Panc1 (cell line): Measurements from ENCODE around the gene UGT1A7. TPM values are rescaled to one million over a fixed set of nuclear protein-coding genes. Genes with fewer than 3 reads are reported as not detected.

Experiments
- ATAC-seq: fragments of 200-7000 bp; cut with Tn5 transposase; 2 replicates; pipeline ENCODE4 v1.9.1; 2020; ENCODE audit warnings: mild to moderate bottlenecking, moderate library complexity
- BruUV-seq: library from RNA; stranded (reverse); fragments of 400-500 nt; replicated peaks from 2 replicates; lab custom pipeline; 2021; lab: Mats Ljungman, UMichigan
- CTCF ChIA-PET: fragments of 300-600 bp; sonication (Branson Sonifier 250); formaldehyde crosslinking; loops from one replicate; lab custom pipeline; 2022; ENCODE audit warnings: antibody characterized with exemption; lab: Charles Lee
- POLR2A ChIA-PET: fragments of 300-600 bp; sonication (Branson Sonifier 250); formaldehyde crosslinking; loops from one replicate; lab custom pipeline; 2022; ENCODE audit warnings: antibody characterized with exemption; lab: Charles Lee
- DNase-seq: peaks from one replicate; pipeline ENCODE4 v3.0.0-alpha.2; 2010; ENCODE audit warnings: low read depth, low spot score
- H3K27ac ChIP-seq: 2 replicates; pipeline ENCODE4 v1.5.1; 2011; ENCODE audit warnings: mild to moderate bottlenecking, low read length, inconsistent platforms
- H3K27me3 ChIP-seq: fragments of 200-500 bp; sonication (Bioruptor generic); 2 replicates; pipeline ENCODE4 v1.6.0; 2014; ENCODE audit warnings: low read length, inconsistent platforms; ENCODE audit not compliant: control insufficient read depth, insufficient read depth
- H3K36me3 ChIP-seq: fragments of 200-500 bp; sonication (Bioruptor generic); 2 replicates; pipeline ENCODE4 v1.5.1; 2014; ENCODE audit warnings: inconsistent platforms, mild to moderate bottlenecking, low read length, moderate library complexity; ENCODE audit not compliant: control insufficient read depth, insufficient read depth
- H3K4me1 ChIP-seq: 2 replicates; pipeline ENCODE4 v1.5.1; 2011; ENCODE audit warnings: inconsistent platforms, mild to moderate bottlenecking, low read length, moderate library complexity; ENCODE audit not compliant: control insufficient read depth, insufficient read depth
- H3K4me3 ChIP-seq, 2 experiments: 2 replicates each; pipeline ENCODE4 v1.5.1; 2011 to 2012; ENCODE audit warnings: low read depth in 2 of 2, low read length in 2 of 2, mild to moderate bottlenecking in 2 of 2, inconsistent platforms in 1 of 2, moderate library complexity in 1 of 2
- H3K9me3 ChIP-seq: fragments of 200-500 bp; sonication (Bioruptor generic); 2 replicates; pipeline ENCODE4 v1.5.1; 2014; ENCODE audit warnings: low read depth, mild to moderate bottlenecking, inconsistent platforms, low read length, moderate library complexity; ENCODE audit not compliant: control insufficient read depth, insufficient read depth
- POLR2AphosphoS5 ChIP-seq: IDR thresholded peaks from 2 replicates; pipeline ENCODE4 v1.6.1; 2012; ENCODE audit warnings: mild to moderate bottlenecking, low read depth, low read length, moderate library complexity
- SIN3A ChIP-seq: IDR thresholded peaks from 2 replicates; pipeline ENCODE4 v1.6.1; 2012; ENCODE audit warnings: low read depth, mild to moderate bottlenecking, low read length, moderate library complexity, borderline replicate concordance; ENCODE audit not compliant: insufficient read depth
- TCF7L2 ChIP-seq: IDR thresholded peaks from 2 replicates; pipeline ENCODE4 v1.6.1; 2011; ENCODE audit warnings: mild to moderate bottlenecking, low read depth, low read length, inconsistent platforms
- in situ Hi-C: cut with HindIII; loops from 2 replicates; pipeline ENCODE4 v1.10.0; 2016; ENCODE audit warnings: low sequenced_read_pairs, low pct_unique_long_range_greater_than_20kb
- intact Hi-C: fragments of 100-400 bp; cut with micrococcal nuclease; formaldehyde crosslinking; loops from one replicate; pipeline ENCODE4 v1.10.0; 2022; ENCODE audit not compliant: unreplicated experiment
- total RNA-seq: library from RNA; stranded (reverse); gene quantifications from one replicate; pipeline ENCODE4 v1.2.1, GENCODE V29; 2021; ENCODE audit not compliant: unreplicated experiment
- TF ChIP-seq, protein P1 (sequence below), 2 experiments: IDR thresholded peaks; 2 replicates each; pipeline ENCODE4 v1.6.1; 2011 to 2012; ENCODE audit warnings: low read depth in 2 of 2, control low read depth in 1 of 2, low read length in 1 of 2, mild to moderate bottlenecking in 1 of 2, moderate library complexity in 1 of 2; ENCODE audit not compliant: insufficient read depth in 1 of 2
- TF ChIP-seq, protein P2 (sequence below): fragments of 450-650 bp; IDR thresholded peaks from 2 replicates; pipeline ENCODE4 v1.5.1; 2017; ENCODE audit warnings: mild to moderate bottlenecking

The UGT1A7 gene
- total RNA-seq, 1 experiment from 2014 or later = not detected

DNA sequence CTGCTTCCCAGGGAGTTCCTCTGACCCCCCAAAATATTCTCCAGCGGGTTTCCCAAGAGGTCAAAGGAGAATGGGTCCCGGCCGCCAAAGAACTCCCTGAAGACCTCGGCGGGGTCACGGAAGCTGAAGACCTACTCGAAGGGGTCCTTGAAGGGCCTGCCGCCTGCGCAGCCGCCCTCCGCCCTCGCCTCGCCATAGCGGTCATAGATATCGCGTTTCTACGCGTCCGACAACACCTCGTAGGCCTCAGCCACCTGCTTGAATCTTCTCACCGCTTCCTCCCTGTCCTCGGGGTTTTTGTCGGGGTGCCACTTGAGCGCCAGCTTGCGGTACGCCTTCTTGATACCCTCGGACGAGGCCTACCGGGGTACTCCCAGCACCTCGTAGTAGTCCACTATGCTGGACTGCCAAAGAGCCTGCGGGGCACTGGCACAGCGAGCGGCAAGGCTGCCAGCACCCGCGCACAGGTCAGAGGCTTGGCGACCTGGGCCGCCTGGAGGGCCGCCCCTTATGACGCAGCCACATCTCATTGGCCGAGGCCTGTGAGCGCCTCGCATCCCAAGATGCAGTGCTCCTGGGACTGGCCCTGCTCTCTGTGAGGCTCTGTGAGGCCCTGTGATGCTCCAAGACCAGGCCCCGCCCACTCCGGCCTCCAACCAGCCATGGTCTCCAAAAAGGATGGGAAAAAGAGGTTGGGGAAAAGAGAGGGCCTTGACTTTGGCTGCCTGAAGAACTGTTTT, 73.3 kb downstream of the UGT1A7 start:
- H3K36me3 ChIP-seq = no peaks in the 10 kb centered on the region
- ATAC-seq (no peak), DNase-seq (no peak)
- H3K9me3 ChIP-seq = no peaks in the 10 kb centered on the region
- H3K27ac ChIP-seq = no peak overlapping the region
- H3K27me3 ChIP-seq = no peaks in the 10 kb centered on the region
- BruUV-seq = no TSS peak
- POLR2A ChIA-PET = no interaction called here
- H3K4me1 ChIP-seq = no peaks in the 10 kb centered on the region
- CTCF ChIA-PET = no interaction called here
- TF ChIP-seq, protein P1, sequence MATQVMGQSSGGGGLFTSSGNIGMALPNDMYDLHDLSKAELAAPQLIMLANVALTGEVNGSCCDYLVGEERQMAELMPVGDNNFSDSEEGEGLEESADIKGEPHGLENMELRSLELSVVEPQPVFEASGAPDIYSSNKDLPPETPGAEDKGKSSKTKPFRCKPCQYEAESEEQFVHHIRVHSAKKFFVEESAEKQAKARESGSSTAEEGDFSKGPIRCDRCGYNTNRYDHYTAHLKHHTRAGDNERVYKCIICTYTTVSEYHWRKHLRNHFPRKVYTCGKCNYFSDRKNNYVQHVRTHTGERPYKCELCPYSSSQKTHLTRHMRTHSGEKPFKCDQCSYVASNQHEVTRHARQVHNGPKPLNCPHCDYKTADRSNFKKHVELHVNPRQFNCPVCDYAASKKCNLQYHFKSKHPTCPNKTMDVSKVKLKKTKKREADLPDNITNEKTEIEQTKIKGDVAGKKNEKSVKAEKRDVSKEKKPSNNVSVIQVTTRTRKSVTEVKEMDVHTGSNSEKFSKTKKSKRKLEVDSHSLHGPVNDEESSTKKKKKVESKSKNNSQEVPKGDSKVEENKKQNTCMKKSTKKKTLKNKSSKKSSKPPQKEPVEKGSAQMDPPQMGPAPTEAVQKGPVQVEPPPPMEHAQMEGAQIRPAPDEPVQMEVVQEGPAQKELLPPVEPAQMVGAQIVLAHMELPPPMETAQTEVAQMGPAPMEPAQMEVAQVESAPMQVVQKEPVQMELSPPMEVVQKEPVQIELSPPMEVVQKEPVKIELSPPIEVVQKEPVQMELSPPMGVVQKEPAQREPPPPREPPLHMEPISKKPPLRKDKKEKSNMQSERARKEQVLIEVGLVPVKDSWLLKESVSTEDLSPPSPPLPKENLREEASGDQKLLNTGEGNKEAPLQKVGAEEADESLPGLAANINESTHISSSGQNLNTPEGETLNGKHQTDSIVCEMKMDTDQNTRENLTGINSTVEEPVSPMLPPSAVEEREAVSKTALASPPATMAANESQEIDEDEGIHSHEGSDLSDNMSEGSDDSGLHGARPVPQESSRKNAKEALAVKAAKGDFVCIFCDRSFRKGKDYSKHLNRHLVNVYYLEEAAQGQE (IDR thresholded peaks at IDR 0.05; ENCODE audit: insufficient read depth in 1 of 2, low read depth in 2 of 2, low read length in 1 of 2) = no peak
- TF ChIP-seq POLR2AphosphoS5 = no peak
- TF ChIP-seq, protein P2, sequence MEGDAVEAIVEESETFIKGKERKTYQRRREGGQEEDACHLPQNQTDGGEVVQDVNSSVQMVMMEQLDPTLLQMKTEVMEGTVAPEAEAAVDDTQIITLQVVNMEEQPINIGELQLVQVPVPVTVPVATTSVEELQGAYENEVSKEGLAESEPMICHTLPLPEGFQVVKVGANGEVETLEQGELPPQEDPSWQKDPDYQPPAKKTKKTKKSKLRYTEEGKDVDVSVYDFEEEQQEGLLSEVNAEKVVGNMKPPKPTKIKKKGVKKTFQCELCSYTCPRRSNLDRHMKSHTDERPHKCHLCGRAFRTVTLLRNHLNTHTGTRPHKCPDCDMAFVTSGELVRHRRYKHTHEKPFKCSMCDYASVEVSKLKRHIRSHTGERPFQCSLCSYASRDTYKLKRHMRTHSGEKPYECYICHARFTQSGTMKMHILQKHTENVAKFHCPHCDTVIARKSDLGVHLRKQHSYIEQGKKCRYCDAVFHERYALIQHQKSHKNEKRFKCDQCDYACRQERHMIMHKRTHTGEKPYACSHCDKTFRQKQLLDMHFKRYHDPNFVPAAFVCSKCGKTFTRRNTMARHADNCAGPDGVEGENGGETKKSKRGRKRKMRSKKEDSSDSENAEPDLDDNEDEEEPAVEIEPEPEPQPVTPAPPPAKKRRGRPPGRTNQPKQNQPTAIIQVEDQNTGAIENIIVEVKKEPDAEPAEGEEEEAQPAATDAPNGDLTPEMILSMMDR = no peak
- no peak for TF ChIP-seq TCF7L2
- TF ChIP-seq SIN3A = no peak
- intact Hi-C loops (no loop called here), in situ Hi-C loops (no loop called here)
- no peak overlapping the region for H3K4me3 ChIP-seq

GRCh38 chr2:233756429-233757081, 74.9 kb downstream of the UGT1A7 start:
- CTCF ChIA-PET = no interaction called here
- no peak overlapping the region for H3K4me3 ChIP-seq
- H3K4me1 ChIP-seq = no peaks in the 10 kb centered on the region

More at GRCh38 chr2:233756429-233757081, 74.9 kb downstream of the UGT1A7 start:
- ATAC-seq = no peak
- in situ Hi-C loops (no loop called here), intact Hi-C loops (no loop called here)
- DNase-seq = no peak
- Histone ChIP-seq H3K36me3 (no peaks in the 10 kb centered on the region), H3K9me3 (no peaks in the 10 kb centered on the region), H3K27ac (no peak overlapping the region), H3K27me3 (no peaks in the 10 kb centered on the region)
- no TSS peak for BruUV-seq
- TF ChIP-seq TCF7L2 (no peak), SIN3A (no peak), POLR2AphosphoS5 (no peak)
- TF ChIP-seq, protein P2 = no peak
- TF ChIP-seq, protein P1 (IDR thresholded peaks at IDR 0.05; ENCODE audit: insufficient read depth in 1 of 2, low read depth in 2 of 2, low read length in 1 of 2) = no peak
- POLR2A ChIA-PET = no interaction called here
